ENCODE results near the gene PDIA5.

PDIA5 gene

GRCh38 chr3:123084192-123084591, 17.4 kb downstream of the PDIA5 start:
- no peak for DNase-seq (ENCODE audit: low spot score in 2 of 2)
- H3K36me3 ChIP-seq (replicated peaks): no peaks in the 10 kb centered on the region; the same call in 1 of the 2 replicates
- no peaks in the 10 kb centered on the region; the same call in 1 of the 2 replicates for H3K4me1 ChIP-seq
- no peak overlapping the region for H3K4me3 ChIP-seq
- no peaks in the 10 kb centered on the region for H3K27me3 ChIP-seq (ENCODE audit: low read depth)
- in situ Hi-C loops (cut with MboI; ENCODE audit: low sequenced_read_pairs): no loop called here
- H3K9me3 ChIP-seq: no peaks in the 10 kb centered on the region

DNA sequence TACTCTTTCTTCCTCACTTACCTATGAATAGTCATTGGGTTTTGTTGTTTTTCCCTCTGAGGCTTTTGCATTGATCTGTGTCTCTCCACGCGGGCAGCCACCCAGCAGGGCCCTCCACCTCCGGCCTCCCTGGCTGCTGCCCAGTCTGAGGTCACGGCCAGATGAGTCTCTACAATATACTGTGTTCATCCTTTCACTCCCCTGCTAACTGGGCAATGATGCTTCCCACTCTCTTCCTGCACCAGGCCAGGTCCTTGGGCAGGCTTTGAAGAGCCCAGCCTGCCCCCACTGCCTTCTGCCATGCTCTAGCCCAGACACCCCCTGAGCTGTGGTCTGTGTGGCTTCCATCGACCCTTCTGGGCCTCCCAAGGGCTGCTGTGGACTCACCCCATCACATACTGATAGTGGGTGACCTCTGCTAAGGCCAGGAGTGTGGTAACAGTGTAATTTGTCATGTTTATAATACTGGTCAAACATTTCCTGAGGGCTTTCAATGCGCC, 18.0 kb downstream of the PDIA5 start:
- no peaks in the 10 kb centered on the region; the same call in 1 of the 2 replicates for H3K4me1 ChIP-seq
- in situ Hi-C loops (cut with MboI; ENCODE audit: low sequenced_read_pairs): no loop called here
- no peaks in the 10 kb centered on the region for H3K27me3 ChIP-seq (ENCODE audit: low read depth)
- no peak overlapping the region for H3K4me3 ChIP-seq
- no peak for DNase-seq (ENCODE audit: low spot score in 2 of 2)
- no peaks in the 10 kb centered on the region; the same call in none of the 2 replicates for H3K36me3 ChIP-seq (replicated peaks)
- no peaks in the 10 kb centered on the region for H3K9me3 ChIP-seq

- Histone ChIP-seq H3K9me3 (no peaks in the 10 kb centered on the region), H3K4me3 (no peak overlapping the region), H3K4me1 (no peaks in the 10 kb centered on the region; the same call in 1 of the 2 replicates), H3K36me3 (replicated peaks) (no peaks in the 10 kb centered on the region; the same call in none of the 2 replicates), H3K27me3 (ENCODE audit: low read depth) (no peaks in the 10 kb centered on the region)
- in situ Hi-C loops (cut with MboI; ENCODE audit: low sequenced_read_pairs): no loop called here
- no peak for DNase-seq (ENCODE audit: low spot score in 2 of 2)
Measured at GRCh38 chr3:123085293-123085931, 18.6 kb downstream of the PDIA5 start.

GRCh38 chr3:123085932-123086627, 19.3 kb downstream of the PDIA5 start:
- DNase-seq (ENCODE audit: low spot score in 2 of 2): no peak
- H3K4me3 ChIP-seq: no peak overlapping the region
- in situ Hi-C loops (cut with MboI; ENCODE audit: low sequenced_read_pairs): no loop called here
- no peaks in the 10 kb centered on the region for H3K27me3 ChIP-seq (ENCODE audit: low read depth)
- no peaks in the 10 kb centered on the region; the same call in none of the 2 replicates for H3K36me3 ChIP-seq (replicated peaks)
- H3K4me1 ChIP-seq: no peaks in the 10 kb centered on the region; the same call in 1 of the 2 replicates
- no peaks in the 10 kb centered on the region for H3K9me3 ChIP-seq

DNA sequence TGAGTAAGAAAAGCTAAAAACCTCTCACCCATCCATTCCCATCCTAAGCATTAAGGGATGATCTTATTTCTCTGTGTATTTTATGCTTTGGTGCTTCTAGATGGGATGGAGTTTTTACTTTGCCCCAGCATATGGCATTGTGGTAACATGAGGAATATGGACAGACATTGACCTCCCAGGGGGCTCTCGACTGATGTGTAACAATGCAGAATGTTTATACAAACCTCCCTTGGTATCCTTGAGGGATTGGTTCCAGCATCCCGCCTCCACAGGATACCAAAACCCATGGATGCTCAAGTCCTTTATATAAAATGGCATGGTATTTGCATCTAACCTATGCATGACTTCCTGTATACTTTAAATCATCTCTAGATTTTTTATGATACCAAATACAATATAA, 21.6 kb downstream of the PDIA5 start:
- in situ Hi-C loops (cut with MboI; ENCODE audit: low sequenced_read_pairs): no loop called here
- H3K4me1 ChIP-seq: no peaks in the 10 kb centered on the region; the same call in 1 of the 2 replicates
- H3K9me3 ChIP-seq: no peaks in the 10 kb centered on the region
- H3K36me3 ChIP-seq (replicated peaks): peaks cover 11% of the 10 kb centered on the region
- DNase-seq (ENCODE audit: low spot score in 2 of 2): no peak
- no peaks in the 10 kb centered on the region for H3K27me3 ChIP-seq (ENCODE audit: low read depth)
- H3K4me3 ChIP-seq: no peak overlapping the region

- H3K9me3 ChIP-seq: no peaks in the 10 kb centered on the region
- peaks cover 15% of the 10 kb centered on the region for H3K36me3 ChIP-seq (replicated peaks)
- H3K27me3 ChIP-seq (ENCODE audit: low read depth): no peaks in the 10 kb centered on the region
- H3K4me3 ChIP-seq: no peak overlapping the region
- no peak for DNase-seq (ENCODE audit: low spot score in 2 of 2)
- in situ Hi-C loops (cut with MboI; ENCODE audit: low sequenced_read_pairs): no loop called here
- H3K4me1 ChIP-seq: no peaks in the 10 kb centered on the region; the same call in 1 of the 2 replicates
Measured at GRCh38 chr3:123089611-123090331, 22.9 kb downstream of the PDIA5 start.

- in situ Hi-C loops (cut with MboI; ENCODE audit: low sequenced_read_pairs): no loop called here
- Histone ChIP-seq H3K9me3 (no peaks in the 10 kb centered on the region), H3K4me3 (no peak overlapping the region), H3K36me3 (replicated peaks) (peaks cover 19% of the 10 kb centered on the region), H3K27me3 (ENCODE audit: low read depth) (no peaks in the 10 kb centered on the region), H3K4me1 (no peaks in the 10 kb centered on the region; the same call in 1 of the 2 replicates)
- DNase-seq (ENCODE audit: low spot score in 2 of 2): no peak
Measured at GRCh38 chr3:123090728-123091531, 24.1 kb downstream of the PDIA5 start.

DNA sequence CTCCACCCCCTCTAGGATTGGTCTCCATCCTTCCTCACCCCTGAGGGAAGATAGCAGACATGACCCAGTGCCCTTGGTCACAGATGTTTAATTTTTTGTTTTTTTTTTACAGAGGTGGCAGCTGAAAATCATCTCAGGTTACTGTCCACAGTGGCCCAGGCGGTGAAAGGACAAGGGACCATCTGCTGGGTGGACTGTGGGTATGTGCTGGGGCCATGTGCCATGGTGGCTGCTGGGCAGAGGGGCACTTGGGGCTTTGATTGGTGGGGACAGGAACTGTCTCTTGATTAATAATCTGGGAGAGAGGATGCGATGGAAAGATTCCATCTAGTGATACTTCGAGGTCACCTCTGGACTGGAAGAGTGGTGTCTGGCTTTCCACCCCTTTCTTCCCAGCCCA, 25.4 kb downstream of the PDIA5 start:
- Histone ChIP-seq H3K36me3 (replicated peaks) (peaks cover 19% of the 10 kb centered on the region), H3K4me3 (no peak overlapping the region), H3K9me3 (no peaks in the 10 kb centered on the region), H3K4me1 (no peaks in the 10 kb centered on the region), H3K27me3 (ENCODE audit: low read depth) (no peaks in the 10 kb centered on the region)
- no peak for DNase-seq (ENCODE audit: low spot score in 2 of 2)
- in situ Hi-C loops (cut with MboI; ENCODE audit: low sequenced_read_pairs): no loop called here

GRCh38 chr3:123093696-123094095, 26.9 kb downstream of the PDIA5 start:
- no peak for DNase-seq (ENCODE audit: low spot score in 2 of 2)
- in situ Hi-C loops (cut with MboI; ENCODE audit: low sequenced_read_pairs): no loop called here
- H3K36me3 ChIP-seq (replicated peaks): peaks cover 24% of the 10 kb centered on the region
- H3K4me1 ChIP-seq: no peaks in the 10 kb centered on the region
- H3K27me3 ChIP-seq (ENCODE audit: low read depth): no peaks in the 10 kb centered on the region
- H3K9me3 ChIP-seq: no peaks in the 10 kb centered on the region
- H3K4me3 ChIP-seq: no peak overlapping the region

DNA sequence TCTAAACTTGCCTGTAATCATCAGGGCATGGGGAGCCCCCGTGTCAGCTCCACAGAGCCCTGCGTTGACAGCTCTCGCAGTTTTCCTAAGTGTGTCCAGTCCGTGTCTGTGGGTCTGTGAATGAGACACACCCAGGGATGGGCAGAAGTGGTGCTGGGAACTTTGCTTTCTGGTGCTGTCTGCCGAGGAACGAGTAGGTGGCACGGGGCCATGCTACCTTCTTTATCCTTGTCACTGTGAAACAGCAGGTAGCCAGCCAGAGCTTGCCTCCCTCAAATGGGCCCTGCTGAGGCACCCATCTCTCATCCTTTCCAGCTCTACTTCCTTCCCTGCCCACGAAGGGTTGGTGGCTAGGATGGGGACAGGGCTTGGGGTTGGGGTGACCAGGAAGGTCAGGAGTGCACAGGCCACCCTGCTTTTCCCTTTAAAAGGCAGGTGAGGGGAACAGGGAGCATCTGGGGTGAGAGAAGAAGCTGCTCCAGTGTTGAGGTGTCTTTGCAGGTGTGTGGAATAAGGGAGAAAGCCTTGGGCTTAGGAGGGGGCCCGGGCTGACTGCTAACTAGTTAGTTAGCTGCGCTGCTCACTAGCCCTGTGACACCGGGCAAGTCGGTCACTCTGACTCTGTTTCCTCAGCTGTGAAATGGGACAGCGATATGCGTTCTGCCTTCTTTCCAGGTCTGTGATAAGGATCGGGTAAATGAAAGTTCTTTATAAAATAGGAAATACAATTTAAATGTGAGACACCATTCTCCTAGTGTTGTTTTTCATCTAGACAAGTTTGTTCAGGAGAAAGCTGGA, 27.9 kb downstream of the PDIA5 start:
- no peak overlapping the region for H3K4me3 ChIP-seq
- no peaks in the 10 kb centered on the region for H3K9me3 ChIP-seq
- H3K4me1 ChIP-seq: no peaks in the 10 kb centered on the region
- H3K36me3 ChIP-seq (replicated peaks): peaks cover 32% of the 10 kb centered on the region
- no peak for DNase-seq (ENCODE audit: low spot score in 2 of 2)
- in situ Hi-C loops (cut with MboI; ENCODE audit: low sequenced_read_pairs): no loop called here
- H3K27me3 ChIP-seq (ENCODE audit: low read depth): no peaks in the 10 kb centered on the region

DNA sequence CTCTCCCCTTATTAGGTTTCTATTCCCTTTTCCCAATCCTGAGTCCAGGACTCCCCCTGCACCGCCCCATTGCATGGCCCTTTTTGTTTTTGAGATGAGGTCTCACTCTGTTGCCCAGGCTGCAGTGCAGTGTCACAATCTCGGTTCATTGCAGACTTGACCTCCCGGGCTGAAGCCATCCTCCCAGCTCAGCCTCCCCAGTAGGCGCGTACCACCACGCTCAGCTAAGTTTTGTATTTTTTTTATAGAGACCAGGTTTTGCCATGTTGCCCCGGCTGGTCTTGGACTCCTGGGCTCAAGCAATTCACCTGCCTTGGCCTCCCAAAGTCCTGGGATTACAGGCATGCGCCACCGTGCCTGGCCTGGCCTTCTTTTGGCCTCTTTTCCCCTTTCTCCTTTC, 29.3 kb downstream of the PDIA5 start:
- no peaks in the 10 kb centered on the region for H3K4me1 ChIP-seq
- H3K4me3 ChIP-seq: no peak overlapping the region
- peaks cover 32% of the 10 kb centered on the region for H3K36me3 ChIP-seq (replicated peaks)
- no peak for DNase-seq (ENCODE audit: low spot score in 2 of 2)
- H3K9me3 ChIP-seq: no peaks in the 10 kb centered on the region
- in situ Hi-C loops (cut with MboI; ENCODE audit: low sequenced_read_pairs): no loop called here
- H3K27me3 ChIP-seq (ENCODE audit: low read depth): no peaks in the 10 kb centered on the region

- no peaks in the 10 kb centered on the region for H3K4me1 ChIP-seq
- no peaks in the 10 kb centered on the region for H3K9me3 ChIP-seq
- peaks cover 32% of the 10 kb centered on the region for H3K36me3 ChIP-seq (replicated peaks)
- no peaks in the 10 kb centered on the region for H3K27me3 ChIP-seq (ENCODE audit: low read depth)
- H3K4me3 ChIP-seq: no peak overlapping the region
- in situ Hi-C loops (cut with MboI; ENCODE audit: low sequenced_read_pairs): no loop called here
- DNase-seq (ENCODE audit: low spot score in 2 of 2): no peak
Measured at GRCh38 chr3:123096731-123097130, 29.9 kb downstream of the PDIA5 start.
